HG02943 (cell line): ENCODE data around the gene MT1F.

Experiments
- ATAC-seq: cut with Tn5 transposase; IDR thresholded peaks from one replicate; pipeline ENCODE4 v1.9.1; 2021; ENCODE audit warnings: mild to moderate bottlenecking, low read depth, moderate library complexity; ENCODE audit not compliant: unreplicated experiment

Gene MT1F

GRCh38 chr16:56625140-56625942, 32.4 kb upstream of the MT1F start, which contains the start of gene MT1E:
TSS of gene MT1E (plus strand) at chr16:56625781. CDS start at chr16:56625852, 71 bp downstream.
- ATAC-seq, result no peak

- ATAC-seq, result no peak
Observed at GRCh38 chr16:56625943-56626654, 31.7 kb upstream of the MT1F start.

- ATAC-seq, result no peak
Observed at GRCh38 chr16:56626685-56627084, 31.1 kb upstream of the MT1F start.

- ATAC-seq, result no peak
Observed at GRCh38 chr16:56628486-56629350, 29.0 kb upstream of the MT1F start.

- ATAC-seq, result no peak
Observed at GRCh38 chr16:56629531-56629930, 28.2 kb upstream of the MT1F start.

GRCh38 chr16:56630134-56630533, 27.6 kb upstream of the MT1F start:
- no peak for ATAC-seq

GRCh38 chr16:56631197-56631596, 26.6 kb upstream of the MT1F start:
- no peak for ATAC-seq

GRCh38 chr16:56631832-56632155, 26.0 kb upstream of the MT1F start:
- no peak for ATAC-seq

- no peak for ATAC-seq
Observed at GRCh38 chr16:56632156-56632847, 25.5 kb upstream of the MT1F start, which contains the start of gene MT1M. TSS of gene MT1M (plus strand) at chr16:56632659. CDS start at chr16:56632732, 73 bp downstream.

- no peak for ATAC-seq
Observed at GRCh38 chr16:56632848-56633365, 24.9 kb upstream of the MT1F start.

- ATAC-seq, result no peak
Observed at GRCh38 chr16:56633535-56633934, 24.2 kb upstream of the MT1F start.

- no peak for ATAC-seq
Observed at GRCh38 chr16:56634715-56635440, 22.9 kb upstream of the MT1F start.

GRCh38 chr16:56635441-56635967, 22.3 kb upstream of the MT1F start:
- ATAC-seq, result no peak

GRCh38 chr16:56636616-56637413, 20.9 kb upstream of the MT1F start:
- ATAC-seq, result no peak

GRCh38 chr16:56637814-56638750, 19.7 kb upstream of the MT1F start, which contains the start of gene MT1A:
TSS of gene MT1A (plus strand) at chr16:56638666. CDS start at chr16:56638739, 73 bp downstream.
- ATAC-seq, result no peak

- ATAC-seq, result no peak
Observed at GRCh38 chr16:56639045-56639444, 18.7 kb upstream of the MT1F start.

GRCh38 chr16:56640076-56640475, 17.7 kb upstream of the MT1F start:
- ATAC-seq, result no peak
